Inferior parietal cortex (tissue), 1 donor: ENCODE results near the gene SNCB.

Experiments used
- DNase-seq: peaks from one replicate; pipeline ENCODE4 v3.0.0-alpha.2; 2016; ENCODE audit errors: extremely low spot score

The SNCB gene

DNA sequence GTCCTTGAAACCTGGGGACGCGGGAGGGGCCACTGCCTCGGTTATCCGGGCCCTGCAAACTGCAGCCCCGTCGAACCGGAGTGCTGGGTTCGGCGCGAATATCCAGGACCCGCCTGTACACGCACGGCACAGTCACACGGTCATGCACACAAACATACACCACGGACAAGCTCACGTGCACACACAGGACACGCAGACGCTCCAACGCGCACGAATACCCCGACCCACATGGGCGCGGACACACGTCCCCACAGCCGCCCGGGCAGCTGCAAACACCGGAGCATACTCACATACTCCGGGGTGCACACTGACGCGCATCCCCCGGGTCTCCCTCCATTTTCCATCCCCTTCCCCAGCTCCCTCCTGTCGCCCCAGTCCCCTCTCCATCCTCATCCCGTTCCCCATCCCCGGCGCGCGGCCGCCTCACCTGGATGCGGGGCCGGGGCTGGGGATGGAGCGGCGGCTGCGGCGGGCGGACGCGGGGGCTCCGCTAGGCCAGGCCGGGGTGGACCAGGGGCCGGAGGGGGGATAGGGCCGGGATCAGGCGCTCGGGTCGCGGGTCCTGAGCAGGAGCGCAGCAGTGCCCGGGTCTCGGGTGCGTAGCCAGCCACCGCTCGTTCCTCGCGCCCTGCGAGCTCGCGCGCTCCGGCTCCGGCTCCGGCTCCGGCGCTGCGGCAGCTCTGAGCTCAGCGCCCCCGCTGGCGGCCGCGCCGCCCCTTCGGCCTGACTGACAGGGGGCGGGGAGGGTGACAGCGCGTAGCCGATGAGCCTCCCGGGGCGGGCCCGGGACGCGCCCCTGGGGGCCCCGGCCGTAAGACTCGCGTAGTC lies at the start of gene SNCB, which contains the start of gene EIF4E1B:
Gene SNCB (minus strand): TSS at position 682 of the 828 bp plus-strand sequence. CDS start 880 bp downstream, outside the sequence.
Gene EIF4E1B (plus strand): TSS at position 823 of the 828 bp plus-strand sequence. CDS start 12,113 bp downstream, outside the sequence.
- DNase-seq = no peak

GRCh38 chr5:176679365-176680225 lies 49.3 kb upstream of the SNCB start:
- DNase-seq = no peak

- no peak for DNase-seq
Observed at GRCh38 chr5:176678584-176678983, 48.2 kb upstream of the SNCB start.

GRCh38 chr5:176677209-176677939 lies 47.0 kb upstream of the SNCB start:
- no peak for DNase-seq

GRCh38 chr5:176676361-176676824 lies 46.1 kb upstream of the SNCB start:
- no peak for DNase-seq

GRCh38 chr5:176675676-176676360 lies 45.5 kb upstream of the SNCB start:
- DNase-seq = no peak

DNA sequence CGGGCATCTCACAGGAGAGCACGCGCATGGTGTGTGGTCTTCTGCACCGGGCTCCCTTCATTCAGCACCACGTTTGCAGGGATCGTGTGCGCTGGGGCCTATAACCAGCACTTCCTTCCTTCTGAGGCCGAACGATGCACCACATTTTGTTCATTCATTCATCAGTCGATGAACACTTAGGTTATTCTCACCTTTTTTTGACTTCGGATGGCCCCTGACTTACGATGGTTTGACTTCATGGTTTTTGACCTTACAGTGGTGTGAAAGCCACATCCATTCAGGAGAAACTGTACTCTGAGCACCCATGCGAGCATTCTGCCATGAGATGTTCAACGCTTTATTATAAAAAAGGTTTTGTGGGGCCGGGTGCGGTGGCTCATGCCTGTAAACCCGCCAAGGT lies 44.5 kb upstream of the SNCB start:
- DNase-seq = no peak

DNA sequence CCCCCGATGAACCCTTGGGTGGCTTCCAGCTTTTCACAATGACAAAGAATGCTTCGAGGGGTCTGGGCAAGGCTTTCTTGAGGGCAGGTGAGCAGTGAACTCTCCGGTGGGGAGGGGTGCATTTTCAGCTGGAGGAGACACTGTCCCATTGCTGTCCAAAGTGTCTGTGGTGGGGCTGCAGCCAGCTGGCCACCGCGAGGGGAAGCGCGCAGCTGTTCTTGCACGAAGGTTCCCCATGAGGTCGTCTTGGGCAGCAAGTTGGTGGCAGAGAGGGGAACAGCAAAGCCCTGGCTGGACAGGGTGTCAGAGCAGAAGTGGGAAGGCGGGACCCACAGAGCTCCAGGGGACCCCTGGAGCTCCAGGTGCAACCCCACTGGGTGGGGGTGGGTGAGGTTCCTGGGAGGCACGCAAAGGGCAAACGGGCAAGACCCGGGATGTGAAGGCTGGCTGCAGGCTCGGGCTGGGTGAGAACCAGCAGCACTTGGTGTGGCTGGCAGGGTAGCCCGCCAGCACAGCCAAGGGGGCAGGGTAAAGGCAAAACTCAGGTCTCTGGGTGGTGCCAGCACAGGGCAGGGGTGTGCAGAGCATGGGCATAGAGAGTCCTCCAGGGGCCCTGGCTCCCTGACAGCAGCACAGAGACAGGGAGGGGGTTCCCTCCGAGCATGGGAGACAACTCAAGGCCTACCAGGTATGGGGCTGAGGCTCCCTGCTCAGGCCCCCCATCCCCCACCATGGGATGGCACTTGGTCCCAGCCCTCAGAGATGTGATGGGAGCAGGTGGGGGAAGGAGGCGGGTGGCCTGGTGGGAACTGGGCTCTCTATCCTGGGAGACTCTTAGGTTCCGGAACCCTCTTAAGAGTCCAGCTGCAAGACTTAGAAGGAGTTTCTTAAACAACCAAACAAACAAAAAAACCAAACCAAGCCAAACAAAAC lies 43.6 kb upstream of the SNCB start:
- no peak for DNase-seq

- no peak for DNase-seq
Observed at GRCh38 chr5:176671890-176672747, 41.8 kb upstream of the SNCB start.

DNA sequence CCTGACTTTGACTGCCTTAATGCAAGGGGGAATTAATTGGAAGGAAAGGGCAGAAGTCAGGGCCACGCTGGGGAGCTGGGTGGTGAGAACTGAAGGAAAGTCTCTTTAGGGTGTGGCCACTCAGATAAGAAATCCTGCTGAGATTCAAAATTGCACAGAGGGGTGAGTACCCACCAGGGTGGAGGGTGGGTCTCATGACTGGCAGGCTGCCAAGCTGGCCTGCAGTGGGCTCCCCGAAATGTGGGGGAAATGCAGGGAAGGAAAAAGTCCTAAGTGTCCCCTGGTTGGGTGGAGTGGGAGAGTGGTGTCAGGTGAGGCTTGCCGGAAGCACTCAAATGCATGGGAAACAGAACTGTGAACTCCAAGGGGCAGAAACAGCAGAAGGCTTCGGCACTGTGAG lies 41.1 kb upstream of the SNCB start:
- no peak for DNase-seq

DNA sequence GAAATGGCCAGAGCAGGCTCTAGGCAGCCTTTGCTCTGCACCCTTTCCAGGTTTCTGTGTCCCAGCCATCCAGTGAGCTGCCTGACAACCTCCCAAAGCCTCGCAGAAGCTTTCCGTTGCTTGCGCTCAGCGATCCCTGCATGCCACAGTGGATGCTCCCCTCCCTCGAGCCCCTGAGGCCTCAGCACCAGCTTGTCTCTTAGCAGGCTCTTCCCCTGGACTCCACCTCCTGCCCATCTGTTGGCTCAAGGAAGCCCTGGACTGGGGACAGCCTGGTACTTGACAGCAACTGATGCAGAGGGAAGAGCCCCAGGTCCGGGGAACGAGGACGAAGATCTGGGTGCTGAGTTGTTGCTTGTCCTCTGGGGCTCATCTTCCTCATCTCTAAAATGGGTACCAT lies 40.1 kb upstream of the SNCB start:
- no peak for DNase-seq

DNA sequence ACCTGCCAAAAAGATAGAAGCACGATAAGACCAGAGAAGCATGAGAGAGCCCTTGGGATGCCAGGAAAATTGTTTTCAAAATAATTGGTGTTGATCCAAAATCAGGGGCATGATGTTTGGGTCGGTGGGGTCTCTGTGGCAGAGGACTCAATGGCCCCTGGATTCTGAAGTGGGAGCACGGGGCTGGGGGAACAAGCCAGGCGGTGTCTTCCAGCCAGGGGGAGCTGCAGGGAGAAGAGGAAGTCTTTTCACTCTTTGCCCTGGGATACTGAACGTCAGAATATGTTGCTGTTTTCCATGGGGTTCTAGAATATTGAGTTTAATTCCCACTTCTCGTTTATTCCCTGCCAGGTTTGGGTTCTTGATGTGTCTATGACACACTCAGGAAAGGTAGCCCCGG lies 37.3 kb upstream of the SNCB start:
- DNase-seq = no peak

DNA sequence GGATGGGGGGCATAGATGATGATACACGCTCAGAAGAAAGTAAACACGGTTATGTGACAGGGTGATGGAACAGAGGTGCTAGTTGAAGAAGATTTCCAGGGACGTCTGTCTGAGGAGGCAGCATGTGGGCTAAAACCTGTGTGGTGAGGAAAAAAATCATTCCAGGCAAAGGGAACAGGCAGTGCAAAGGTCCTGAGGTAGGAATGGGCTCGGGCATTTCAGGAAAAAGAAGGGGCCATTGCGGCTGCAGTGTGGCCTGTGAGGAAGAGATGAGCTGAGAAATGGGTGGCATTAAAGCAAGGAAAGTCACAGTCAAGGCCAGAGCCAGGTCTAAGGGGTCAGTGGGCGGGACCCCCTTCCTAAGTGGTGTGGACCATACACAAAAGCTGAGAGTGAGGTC lies 35.2 kb upstream of the SNCB start:
- no peak for DNase-seq

DNA sequence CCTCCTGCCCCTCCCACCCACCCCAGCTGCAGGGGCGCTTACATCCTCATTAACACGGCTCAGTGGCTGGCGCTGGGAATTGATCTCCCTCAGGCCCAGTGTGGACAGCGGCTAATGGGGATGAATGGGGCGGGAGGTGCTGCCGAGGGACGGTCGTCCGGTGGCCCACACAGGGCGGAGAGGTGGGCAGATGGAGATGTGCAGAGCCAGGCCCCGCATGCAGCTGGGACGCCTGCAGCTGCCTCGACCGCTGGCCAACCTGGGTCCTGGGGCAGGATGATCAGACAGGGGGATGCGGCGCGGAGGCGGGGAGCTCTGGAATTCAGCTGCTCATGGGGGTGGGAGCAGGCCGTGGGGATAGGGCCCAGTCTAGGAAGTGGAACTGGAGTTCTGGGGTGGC lies 34.6 kb upstream of the SNCB start:
- DNase-seq = no peak

GRCh38 chr5:176664479-176664878 lies 34.1 kb upstream of the SNCB start:
- DNase-seq = no peak

DNA sequence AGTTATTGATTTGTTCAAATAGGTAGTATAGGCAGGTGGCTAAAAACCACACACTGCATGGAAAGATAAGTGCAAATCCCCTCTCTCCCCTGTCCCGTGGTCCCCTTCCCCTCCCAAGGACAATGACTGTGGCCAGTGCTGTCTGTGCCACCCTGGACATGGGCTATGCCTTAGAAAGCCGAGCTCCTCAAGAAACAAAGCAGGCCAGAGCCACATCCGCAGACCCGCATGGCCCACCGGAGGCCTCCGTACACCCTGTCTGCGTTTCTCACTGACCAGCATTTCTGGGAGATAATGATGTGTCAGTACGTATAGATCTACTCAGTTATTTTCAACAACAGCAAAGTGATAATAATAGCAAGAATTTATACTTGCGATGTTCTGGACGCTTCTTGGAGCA lies 33.2 kb upstream of the SNCB start:
- no peak for DNase-seq

DNA sequence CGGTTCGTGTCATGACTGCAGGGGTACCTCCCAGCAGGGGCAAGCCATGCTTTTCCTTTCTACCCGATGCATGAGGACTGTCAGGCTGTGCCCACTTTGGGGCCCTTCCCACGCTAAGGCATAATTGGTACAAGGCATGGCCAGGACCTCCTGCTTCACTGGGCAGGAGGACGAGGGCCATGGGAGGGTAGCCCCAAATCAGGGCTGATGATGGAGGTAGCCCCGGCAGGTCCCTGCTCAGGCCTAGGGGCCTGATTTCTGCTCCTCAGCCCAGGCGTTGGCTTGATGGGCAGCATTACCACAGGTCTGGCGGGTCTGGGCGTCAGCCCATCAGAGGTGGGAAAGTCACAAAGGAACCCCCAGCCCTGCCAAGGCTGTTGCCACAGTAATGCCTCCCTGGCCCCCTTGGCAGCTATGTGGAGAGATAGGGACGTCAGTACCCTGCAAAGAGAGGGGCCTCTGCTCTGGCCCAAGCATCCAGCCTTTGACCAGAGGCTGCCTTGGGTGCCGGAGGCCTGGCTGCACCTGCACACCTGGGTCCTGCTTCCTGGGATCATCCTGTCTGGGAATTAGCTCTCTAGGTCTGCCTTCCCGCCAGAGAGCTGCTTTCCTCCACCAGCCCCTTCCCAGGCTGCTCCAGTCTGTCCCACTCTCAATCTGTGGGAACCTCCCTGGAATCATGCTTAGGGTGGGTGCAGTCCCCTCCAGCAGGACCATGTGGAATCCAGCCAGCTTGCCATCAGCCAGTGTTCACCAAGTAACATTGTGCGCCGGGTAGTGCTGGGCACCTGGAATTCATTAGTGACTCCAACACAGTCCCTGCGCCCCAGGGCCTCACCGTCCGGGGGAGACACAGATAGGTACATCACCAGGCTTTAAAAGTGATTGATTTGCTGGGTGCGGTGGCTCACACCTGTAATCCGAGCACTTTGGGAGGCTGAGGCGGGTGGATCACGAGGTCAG lies 32.3 kb upstream of the SNCB start:
- no peak for DNase-seq

GRCh38 chr5:176661676-176662075 lies 31.3 kb upstream of the SNCB start:
- no peak for DNase-seq
